ENCODE measurements around the gene KRTAP6-3.

The KRTAP6-3 gene, protein sequence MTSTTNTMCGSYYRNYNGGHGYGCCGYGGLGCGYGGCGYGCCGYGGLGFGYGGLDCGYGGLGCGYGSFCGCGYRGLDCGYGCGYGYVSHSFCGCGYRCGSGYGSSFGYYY

DNA sequence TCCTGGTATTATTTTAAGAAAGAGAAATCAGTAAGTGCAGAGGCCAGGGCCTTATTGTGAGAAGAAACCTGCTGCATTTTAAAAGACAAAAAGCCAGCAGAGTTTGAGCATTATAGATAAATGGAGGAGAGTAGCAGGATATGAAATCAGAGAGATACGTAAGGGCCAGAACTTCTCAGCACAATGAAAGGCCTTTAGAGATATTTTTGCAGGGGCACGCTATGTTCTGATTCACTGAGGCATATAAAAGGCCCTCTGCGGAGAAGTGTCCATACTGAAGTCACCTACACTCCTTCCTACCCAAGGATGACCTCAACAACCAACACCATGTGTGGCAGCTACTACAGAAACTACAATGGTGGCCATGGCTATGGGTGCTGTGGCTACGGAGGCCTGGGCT lies at the start of gene KRTAP6-3:
Gene KRTAP6-3, plus strand, starts transcription at position 301 of the 400 bp plus-strand sequence. Its CDS starts 6 bp downstream, at position 307.
- DNase-seq, result no peak

DNA sequence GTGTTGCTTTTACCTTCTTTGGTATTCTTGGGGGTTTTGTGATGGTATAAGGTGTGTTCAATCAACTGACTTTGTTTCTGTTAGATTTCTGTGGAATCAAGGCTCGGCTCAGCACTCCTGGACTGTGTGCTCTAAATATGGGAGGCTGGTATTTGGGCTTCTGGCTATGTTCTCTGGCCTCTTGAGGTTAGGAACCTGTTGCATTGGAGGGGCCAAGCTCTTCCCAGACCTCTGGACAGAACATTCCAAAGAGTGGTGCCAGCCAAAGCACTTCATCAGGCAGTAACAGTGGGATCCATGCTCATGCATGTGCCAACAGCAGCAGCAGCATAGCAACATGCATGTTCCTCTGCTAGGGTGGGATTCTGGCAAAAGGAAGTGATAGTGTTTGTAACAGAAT lies 39.5 kb upstream of the KRTAP6-3 start:
- DNase-seq, result no peak

GRCh38 chr21:30555095-30555494 lies 37.1 kb upstream of the KRTAP6-3 start:
- DNase-seq, result no peak

GRCh38 chr21:30561264-30561895 lies 30.9 kb upstream of the KRTAP6-3 start, which contains the start of gene KRTAP19-7:
Gene KRTAP19-7 (minus strand): TSS chr21:30561314. CDS start chr21:30561289, 25 bp downstream.
- no peak for DNase-seq

DNA sequence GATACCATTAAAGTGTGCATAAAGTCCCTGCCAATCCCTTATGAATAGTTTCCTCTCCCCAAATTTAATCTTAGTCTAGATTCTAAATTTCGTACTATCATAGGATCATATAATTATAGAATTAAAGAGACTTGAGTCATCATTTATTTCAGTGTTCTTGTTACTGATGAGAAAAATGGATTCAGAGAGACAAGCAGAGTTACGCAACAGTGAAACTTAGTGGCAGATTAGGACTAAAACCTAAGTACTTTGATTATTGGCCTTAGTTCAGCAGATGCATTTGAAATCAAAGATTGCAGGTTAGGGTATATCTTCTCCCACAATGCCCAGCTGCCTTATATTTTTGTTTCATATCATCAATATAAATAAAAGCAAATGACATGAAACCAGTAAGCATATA lies 30.3 kb upstream of the KRTAP6-3 start:
- DNase-seq, result no peak

DNA sequence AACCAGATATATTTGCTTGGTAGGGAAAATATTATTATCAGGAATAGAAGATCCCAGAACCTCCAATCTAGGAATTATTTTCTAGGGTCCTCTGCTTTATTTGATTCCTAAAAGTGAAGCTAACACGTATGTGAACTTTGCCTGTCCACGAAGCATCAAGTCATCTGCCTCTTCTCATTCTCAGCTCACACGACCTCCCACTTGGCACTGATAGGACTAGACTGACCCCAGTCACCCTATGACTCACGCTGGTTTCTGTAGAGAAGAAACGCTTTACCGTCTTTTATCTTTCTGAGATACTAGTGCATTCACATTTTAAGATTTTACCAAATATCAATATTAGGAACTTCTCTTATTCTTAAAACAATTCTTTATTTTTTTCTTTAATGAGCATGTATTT lies 29.2 kb upstream of the KRTAP6-3 start:
- no peak for DNase-seq

- no peak for DNase-seq
These were observed 28.6 kb upstream of the KRTAP6-3 start for GRCh38 chr21:30563630-30564029.

- DNase-seq, result no peak
These were observed 24.6 kb upstream of the KRTAP6-3 start for GRCh38 chr21:30567617-30568016.

DNA sequence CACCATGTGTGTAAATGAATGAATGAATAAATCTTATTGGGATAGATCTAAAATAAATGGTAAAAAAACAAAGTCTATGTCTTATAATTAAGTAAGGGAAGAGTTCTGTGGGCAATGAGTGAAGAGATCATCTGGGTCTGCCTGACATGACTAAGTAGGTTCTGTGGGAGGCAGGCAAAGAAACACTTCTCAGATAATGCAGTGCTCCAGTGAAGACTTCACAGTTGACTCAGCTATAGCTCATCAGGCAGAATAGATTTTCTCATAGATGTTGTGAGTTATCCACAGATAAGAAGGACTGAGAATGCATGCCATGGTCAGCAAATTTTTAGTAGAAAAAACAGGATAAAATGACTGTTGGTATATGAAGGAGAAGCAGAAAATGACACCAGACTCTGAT lies 14.5 kb upstream of the KRTAP6-3 start:
- DNase-seq, result no peak

GRCh38 chr21:30579346-30579745 lies 12.9 kb upstream of the KRTAP6-3 start:
- no peak for DNase-seq

DNA sequence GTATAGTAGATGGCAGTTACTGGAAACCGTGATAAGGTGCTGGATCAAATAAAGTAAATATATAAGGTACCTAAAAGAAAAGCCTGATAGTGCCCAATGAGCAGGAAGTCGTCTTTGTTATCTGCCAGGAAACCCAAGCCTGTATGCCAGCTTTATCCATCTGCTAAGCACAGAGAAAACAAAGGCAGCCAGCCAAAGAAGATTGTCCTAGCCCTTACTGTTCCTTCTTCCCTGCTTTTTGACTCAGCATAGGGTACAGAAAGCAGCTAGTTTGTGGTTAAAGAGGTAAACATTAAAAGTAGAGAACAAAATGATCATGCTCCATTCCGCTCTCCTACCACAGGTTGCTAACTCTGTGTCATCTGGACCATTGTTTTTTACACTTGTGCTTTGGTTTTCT lies 12.1 kb upstream of the KRTAP6-3 start:
- DNase-seq, result no peak

- no peak for DNase-seq
These were observed 9.4 kb upstream of the KRTAP6-3 start for GRCh38 chr21:30582870-30583269.

DNA sequence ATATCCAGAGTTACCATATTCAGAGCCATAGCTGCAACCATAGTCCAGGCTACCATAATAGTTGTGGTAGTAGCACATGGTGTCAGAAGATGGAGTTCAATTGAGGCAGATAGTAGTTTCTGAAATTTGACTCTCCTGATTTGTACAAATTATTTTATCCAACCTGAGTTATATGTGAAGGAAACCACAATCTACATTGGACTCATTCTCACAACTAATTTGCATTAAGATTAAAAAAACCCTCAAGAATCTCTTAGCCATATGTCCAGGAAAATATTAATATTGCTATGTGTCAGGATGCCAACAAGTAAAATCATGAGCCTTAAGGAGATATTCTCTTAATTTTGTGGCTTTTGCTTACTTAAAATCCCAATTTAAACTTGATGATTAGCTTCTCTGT lies 1.9 kb upstream of the KRTAP6-3 start, which contains the start of gene KRTAP22-2:
Gene KRTAP22-2, minus strand, starts transcription at position 101 of the 400 bp plus-strand sequence.
- no peak for DNase-seq

- DNase-seq, result no peak
These were observed 6.6 kb downstream of the KRTAP6-3 start, which contains the start of gene KRTAP6-2 for GRCh38 chr21:30598802-30599201. Gene KRTAP6-2 (minus strand): TSS chr21:30598902. CDS start chr21:30598874, 28 bp downstream.

GRCh38 chr21:30600787-30601186 lies 8.5 kb downstream of the KRTAP6-3 start, which contains the start of gene KRTAP22-1:
Gene KRTAP22-1 (plus strand): TSS chr21:30601087.
- no peak for DNase-seq

DNA sequence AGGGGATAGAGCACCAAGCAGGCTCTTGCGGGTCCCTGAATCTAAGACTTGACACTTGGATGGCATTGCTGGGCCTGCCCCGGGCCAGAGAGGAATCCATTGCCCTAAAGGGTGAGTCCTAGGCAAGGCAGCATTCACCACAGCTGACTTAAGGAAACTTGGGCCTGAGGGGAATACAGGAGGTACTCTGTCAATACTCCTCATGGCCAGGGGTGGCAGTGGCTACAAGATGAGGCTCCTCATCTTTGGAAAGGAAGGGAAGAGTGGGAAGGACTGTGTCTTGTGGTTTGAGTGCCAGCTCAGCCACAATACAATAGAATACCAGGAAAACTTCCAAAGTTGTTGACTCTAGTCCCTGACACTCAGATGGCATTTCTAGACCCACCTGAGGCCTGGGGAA lies 13.7 kb downstream of the KRTAP6-3 start:
- DNase-seq, result no peak

- DNase-seq, result no peak
These were observed 19.9 kb downstream of the KRTAP6-3 start for GRCh38 chr21:30612132-30612531.

- no peak for DNase-seq
These were observed 21.6 kb downstream of the KRTAP6-3 start, which contains the start of gene KRTAP6-1 for GRCh38 chr21:30613836-30614235. Gene KRTAP6-1 (minus strand): TSS chr21:30613930. CDS start chr21:30613904, 26 bp downstream.

GRCh38 chr21:30615199-30615598 lies 23.0 kb downstream of the KRTAP6-3 start:
- no peak for DNase-seq

GRCh38 chr21:30616125-30616524 lies 23.9 kb downstream of the KRTAP6-3 start, which contains the start of gene KRTAP20-1:
Gene KRTAP20-1 (plus strand): TSS chr21:30616425. CDS start chr21:30616455, 30 bp downstream.
- no peak for DNase-seq

DNA sequence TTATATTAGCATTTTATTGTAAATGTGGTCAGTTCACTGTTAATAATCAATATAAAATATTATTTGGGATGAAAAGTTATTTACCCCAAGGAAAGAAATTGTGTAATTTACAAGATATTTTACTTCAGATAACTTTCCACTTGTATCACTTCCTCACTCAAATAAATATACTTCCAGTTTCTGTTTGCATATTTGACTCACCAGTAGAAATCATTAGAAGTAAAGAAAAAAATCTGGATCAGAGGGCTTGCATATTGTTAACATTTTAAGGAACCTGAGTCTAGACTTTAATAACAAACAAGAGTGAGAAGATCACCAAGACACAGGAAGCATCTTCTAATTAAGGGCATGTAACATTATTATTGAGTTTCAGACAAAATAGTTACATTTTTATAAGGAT lies 27.8 kb downstream of the KRTAP6-3 start:
- DNase-seq, result no peak

DNA sequence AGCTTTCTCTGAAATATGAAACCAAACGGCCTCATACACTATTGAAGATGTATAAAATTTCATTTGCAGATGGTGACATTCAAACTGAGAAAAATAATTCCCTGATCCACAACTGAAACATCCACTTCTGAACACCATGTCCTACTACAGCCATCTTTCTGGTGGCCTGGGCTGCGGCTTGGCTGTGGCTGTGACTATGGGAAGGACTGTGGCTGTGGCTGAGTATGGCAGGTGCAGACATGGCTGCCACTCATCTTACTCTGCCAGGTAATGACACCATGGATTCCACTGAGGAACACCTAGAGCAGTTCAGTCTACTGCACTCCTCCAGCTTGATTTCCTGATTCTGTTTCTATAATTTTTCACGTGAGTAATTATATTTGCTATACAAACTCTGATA lies 28.3 kb downstream of the KRTAP6-3 start, which contains the start of gene KRTAP20-4:
Gene KRTAP20-4, plus strand, starts transcription at position 106 of the 400 bp plus-strand sequence.
- no peak for DNase-seq

DNA sequence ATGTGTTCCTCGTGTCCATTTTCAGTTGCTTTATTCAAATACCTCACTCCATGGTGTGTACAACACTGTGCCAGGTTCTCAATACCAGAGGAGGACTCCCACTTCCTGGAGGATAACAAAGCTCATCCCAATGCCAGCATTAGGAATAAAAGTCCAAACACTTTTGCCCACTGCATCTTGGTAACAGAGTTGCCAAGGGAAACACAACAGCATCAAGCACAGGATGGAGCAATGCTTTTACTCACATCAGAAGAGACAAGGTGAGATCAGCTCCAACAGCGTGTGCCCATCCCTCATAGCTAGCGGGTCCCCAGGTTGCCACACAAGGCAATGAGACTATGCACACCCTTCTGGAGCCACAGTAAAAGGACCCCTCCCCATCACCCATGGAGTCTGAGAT lies 31.1 kb downstream of the KRTAP6-3 start:
- no peak for DNase-seq

DNA sequence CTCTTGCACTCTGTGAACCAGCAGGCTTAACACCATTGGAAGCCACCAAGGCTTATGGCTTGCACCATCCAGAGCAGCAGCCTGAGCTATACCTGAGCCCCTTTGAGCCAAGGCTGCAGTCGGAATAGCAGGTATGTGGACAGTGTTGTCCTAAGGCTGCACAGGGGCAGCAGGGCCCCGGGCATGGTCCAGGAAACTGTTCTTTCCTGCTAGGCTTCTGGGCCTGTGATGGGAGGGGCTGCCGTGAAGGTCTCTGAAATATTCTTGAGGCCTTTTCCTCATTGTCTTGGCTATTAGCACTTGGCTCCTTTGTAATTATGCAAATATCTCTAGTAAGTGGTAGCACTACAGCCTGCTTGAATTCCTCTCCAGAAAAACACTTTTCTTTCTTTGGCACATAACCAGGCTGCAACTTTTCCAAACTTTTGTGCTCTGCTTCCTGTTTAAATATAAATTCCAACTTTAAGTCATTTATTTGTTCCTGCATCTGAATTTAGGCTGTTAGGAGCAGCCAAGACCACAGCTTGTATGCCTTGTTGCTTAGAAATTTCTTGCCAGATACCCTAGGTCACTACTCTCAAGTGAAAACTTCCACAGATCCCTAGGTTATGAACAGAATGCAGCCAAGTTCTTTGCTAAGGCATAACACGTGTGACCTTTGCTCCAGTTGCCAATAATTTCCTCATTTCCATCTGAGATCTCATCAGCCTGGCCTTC lies 33.4 kb downstream of the KRTAP6-3 start:
- DNase-seq, result no peak
